ENCODE results near the gene MATCAP1. TPM values are rescaled to one million over a fixed set of nuclear protein-coding genes. Genes with fewer than 3 reads are reported as not detected.

MATCAP1 gene
- total and polyA plus RNA-seq, 2 of the 13 experiments (the other 11 are each of a cell fraction or from before 2014, with no cell fraction given) = 11.2 to 24.5 TPM

DNA sequence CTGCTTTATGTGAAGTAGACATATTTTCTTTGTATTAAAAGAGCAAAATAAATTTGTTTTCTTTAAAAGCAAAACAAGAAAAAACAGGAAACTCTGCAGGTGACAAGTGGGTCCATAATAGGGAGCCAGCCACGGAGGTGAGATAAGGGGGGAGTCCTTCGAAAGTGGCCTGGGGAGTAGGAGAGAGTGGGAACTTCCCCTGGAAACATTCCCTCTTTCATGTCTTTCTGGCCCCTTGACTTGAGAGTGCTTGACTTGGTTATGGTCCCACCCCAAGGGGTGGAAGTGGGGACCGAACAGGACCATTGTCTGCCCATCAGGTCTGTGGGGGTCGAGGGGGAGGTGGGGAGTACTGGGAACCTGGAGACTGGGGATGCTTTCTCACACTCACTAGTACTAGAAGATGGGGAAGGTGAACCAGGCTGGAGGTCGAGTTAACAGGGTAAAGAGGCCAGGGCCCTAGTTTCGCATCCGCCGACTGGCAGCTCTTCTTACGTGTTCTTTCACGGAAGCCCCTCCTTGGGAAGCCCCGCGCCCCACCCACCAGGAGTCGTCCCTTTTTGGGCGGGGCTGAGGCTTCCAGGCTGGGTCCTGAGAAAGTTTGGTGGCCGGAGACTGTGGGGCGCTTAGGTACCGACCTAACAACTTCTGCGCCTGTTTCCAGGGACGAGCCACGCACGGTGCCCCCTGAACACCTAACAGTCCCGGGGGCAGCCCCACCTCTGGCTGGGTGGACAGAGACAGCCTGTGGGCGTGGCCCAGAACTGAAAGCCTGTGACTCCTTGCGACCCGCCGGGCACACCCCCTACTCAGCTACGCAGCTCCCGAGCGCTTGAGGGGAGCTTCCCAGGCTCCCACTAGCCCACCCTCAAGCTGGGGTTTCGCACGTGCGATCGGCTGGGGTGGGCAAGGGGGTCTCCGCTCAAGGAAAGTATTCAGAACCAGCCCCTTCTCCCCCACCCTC, 24.8 kb downstream of the MATCAP1 start (continued):
- TF ChIP-seq, protein P1, sequence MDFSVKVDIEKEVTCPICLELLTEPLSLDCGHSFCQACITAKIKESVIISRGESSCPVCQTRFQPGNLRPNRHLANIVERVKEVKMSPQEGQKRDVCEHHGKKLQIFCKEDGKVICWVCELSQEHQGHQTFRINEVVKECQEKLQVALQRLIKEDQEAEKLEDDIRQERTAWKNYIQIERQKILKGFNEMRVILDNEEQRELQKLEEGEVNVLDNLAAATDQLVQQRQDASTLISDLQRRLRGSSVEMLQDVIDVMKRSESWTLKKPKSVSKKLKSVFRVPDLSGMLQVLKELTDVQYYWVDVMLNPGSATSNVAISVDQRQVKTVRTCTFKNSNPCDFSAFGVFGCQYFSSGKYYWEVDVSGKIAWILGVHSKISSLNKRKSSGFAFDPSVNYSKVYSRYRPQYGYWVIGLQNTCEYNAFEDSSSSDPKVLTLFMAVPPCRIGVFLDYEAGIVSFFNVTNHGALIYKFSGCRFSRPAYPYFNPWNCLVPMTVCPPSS (IDR thresholded peaks at IDR 0.05) = no peak
- TF ChIP-seq ZNF790 (CRISPR knock-in tag; IDR thresholded peaks at IDR 0.05; ENCODE audit: borderline replicate concordance) (no peak; the same call in 1 of the 2 replicates), ZNF17 (CRISPR knock-in tag; IDR thresholded peaks at IDR 0.05) (no peak), MLXIP (CRISPR knock-in tag; IDR thresholded peaks at IDR 0.05; ENCODE audit: borderline replicate concordance) (no peak), RAD51 (IDR thresholded peaks at IDR 0.05; ENCODE audit: borderline replicate concordance) (no peak), TCF7 (IDR thresholded peaks at IDR 0.05; ENCODE audit: low read depth) (no peak), FOXO4 (CRISPR knock-in tag; conservative IDR thresholded peaks at IDR 0.05) (no peak), NFE2L1 (CRISPR knock-in tag; IDR thresholded peaks at IDR 0.05; ENCODE audit: borderline replicate concordance) (no peak), ZNF678 (CRISPR knock-in tag; IDR thresholded peaks at IDR 0.05) (no peak), ZNF468 (CRISPR knock-in tag; IDR thresholded peaks at IDR 0.05) (no peak), ZNF780A (CRISPR knock-in tag; IDR thresholded peaks at IDR 0.05) (no peak)
- TF ChIP-seq, protein P2, sequence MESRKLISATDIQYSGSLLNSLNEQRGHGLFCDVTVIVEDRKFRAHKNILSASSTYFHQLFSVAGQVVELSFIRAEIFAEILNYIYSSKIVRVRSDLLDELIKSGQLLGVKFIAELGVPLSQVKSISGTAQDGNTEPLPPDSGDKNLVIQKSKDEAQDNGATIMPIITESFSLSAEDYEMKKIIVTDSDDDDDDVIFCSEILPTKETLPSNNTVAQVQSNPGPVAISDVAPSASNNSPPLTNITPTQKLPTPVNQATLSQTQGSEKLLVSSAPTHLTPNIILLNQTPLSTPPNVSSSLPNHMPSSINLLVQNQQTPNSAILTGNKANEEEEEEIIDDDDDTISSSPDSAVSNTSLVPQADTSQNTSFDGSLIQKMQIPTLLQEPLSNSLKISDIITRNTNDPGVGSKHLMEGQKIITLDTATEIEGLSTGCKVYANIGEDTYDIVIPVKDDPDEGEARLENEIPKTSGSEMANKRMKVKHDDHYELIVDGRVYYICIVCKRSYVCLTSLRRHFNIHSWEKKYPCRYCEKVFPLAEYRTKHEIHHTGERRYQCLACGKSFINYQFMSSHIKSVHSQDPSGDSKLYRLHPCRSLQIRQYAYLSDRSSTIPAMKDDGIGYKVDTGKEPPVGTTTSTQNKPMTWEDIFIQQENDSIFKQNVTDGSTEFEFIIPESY (CRISPR knock-in tag; IDR thresholded peaks at IDR 0.05) = no peak
- TF ChIP-seq, protein P3, sequence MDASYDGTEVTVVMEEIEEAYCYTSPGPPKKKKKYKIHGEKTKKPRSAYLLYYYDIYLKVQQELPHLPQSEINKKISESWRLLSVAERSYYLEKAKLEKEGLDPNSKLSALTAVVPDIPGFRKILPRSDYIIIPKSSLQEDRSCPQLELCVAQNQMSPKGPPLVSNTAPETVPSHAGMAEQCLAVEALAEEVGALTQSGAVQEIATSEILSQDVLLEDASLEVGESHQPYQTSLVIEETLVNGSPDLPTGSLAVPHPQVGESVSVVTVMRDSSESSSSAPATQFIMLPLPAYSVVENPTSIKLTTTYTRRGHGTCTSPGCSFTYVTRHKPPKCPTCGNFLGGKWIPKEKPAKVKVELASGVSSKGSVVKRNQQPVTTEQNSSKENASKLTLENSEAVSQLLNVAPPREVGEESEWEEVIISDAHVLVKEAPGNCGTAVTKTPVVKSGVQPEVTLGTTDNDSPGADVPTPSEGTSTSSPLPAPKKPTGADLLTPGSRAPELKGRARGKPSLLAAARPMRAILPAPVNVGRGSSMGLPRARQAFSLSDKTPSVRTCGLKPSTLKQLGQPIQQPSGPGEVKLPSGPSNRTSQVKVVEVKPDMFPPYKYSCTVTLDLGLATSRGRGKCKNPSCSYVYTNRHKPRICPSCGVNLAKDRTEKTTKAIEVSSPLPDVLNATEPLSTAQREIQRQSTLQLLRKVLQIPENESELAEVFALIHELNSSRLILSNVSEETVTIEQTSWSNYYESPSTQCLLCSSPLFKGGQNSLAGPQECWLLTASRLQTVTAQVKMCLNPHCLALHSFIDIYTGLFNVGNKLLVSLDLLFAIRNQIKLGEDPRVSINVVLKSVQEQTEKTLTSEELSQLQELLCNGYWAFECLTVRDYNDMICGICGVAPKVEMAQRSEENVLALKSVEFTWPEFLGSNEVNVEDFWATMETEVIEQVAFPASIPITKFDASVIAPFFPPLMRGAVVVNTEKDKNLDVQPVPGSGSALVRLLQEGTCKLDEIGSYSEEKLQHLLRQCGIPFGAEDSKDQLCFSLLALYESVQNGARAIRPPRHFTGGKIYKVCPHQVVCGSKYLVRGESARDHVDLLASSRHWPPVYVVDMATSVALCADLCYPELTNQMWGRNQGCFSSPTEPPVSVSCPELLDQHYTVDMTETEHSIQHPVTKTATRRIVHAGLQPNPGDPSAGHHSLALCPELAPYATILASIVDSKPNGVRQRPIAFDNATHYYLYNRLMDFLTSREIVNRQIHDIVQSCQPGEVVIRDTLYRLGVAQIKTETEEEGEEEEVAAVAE (CRISPR knock-in tag; IDR thresholded peaks at IDR 0.05; ENCODE audit: borderline replicate concordance) = no peak; the same call in 1 of the 2 replicates
- TF ChIP-seq, protein P4, sequence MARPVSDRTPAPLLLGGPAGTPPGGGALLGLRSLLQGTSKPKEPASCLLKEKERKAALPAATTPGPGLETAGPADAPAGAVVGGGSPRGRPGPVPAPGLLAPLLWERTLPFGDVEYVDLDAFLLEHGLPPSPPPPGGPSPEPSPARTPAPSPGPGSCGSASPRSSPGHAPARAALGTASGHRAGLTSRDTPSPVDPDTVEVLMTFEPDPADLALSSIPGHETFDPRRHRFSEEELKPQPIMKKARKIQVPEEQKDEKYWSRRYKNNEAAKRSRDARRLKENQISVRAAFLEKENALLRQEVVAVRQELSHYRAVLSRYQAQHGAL (CRISPR knock-in tag; IDR thresholded peaks at IDR 0.05; ENCODE audit: not compliant biosample characterization) = no peak

Measured in HepG2 (cell line).